ENCODE results near the gene NBEA. TPM values are rescaled to one million over a fixed set of nuclear protein-coding genes. Genes with fewer than 3 reads are reported as not detected.

Gene NBEA
- total RNA-seq, 8 experiments from 2014 or later: 2.8 to 45.7 (median 31.8) TPM

- Histone ChIP-seq H3K4me3 (no peak overlapping the region), H3K4me1 (replicated peaks in 1 of 2) (no peaks in the 10 kb centered on the region), H3K27ac (no peak overlapping the region)
- in situ Hi-C loops (cut with MboI; ENCODE audit: low pct_unique_long_range_greater_than_20kb in 2 of 9, low sequenced_read_pairs in 9 of 9, unreplicated experiment in 9 of 9): no loop called here
- WGBS, 10 experiments: 33 to 100% (median 76%) methylated on average over 1 of the region's 1 CpG; no CpG with 5 or more reads in 2 of the 10 experiments
- ATAC-seq (replicated peaks in 6 of 8): no peak
These were observed 606.7 kb downstream of the NBEA start for GRCh38 chr13:35548790-35549189.

GRCh38 chr13:35549481-35549880 lies 607.4 kb downstream of the NBEA start:
- H3K4me3 ChIP-seq: no peak overlapping the region
- peak in 1 of 8 experiments; percentile 49 for ATAC-seq (replicated peaks in 6 of 8)
- in situ Hi-C loops (cut with MboI; ENCODE audit: low pct_unique_long_range_greater_than_20kb in 2 of 9, low sequenced_read_pairs in 9 of 9, unreplicated experiment in 9 of 9): no loop called here

GRCh38 chr13:35552172-35552844 lies 610.2 kb downstream of the NBEA start:
- WGBS, 10 experiments: 47 to 96% (median 78%) methylated on average over 2 to 3 of the region's 3 CpGs
- no peak overlapping the region for H3K27ac ChIP-seq
- no peak overlapping the region for H3K4me3 ChIP-seq
- ATAC-seq (replicated peaks in 6 of 8): peak in 2 of 8 experiments; percentile 12 to 27
- in situ Hi-C loops (cut with MboI; ENCODE audit: low pct_unique_long_range_greater_than_20kb in 2 of 9, low sequenced_read_pairs in 9 of 9, unreplicated experiment in 9 of 9): no loop called here
- H3K4me1 ChIP-seq (replicated peaks in 1 of 2): no peaks in the 10 kb centered on the region

More at GRCh38 chr13:35549481-35549880, 607.4 kb downstream of the NBEA start:
- Histone ChIP-seq H3K27ac (no peak overlapping the region), H3K4me1 (replicated peaks in 1 of 2) (no peaks in the 10 kb centered on the region)

- H3K4me1 ChIP-seq (replicated peaks in 1 of 2): no peaks in the 10 kb centered on the region
- no peak overlapping the region for H3K4me3 ChIP-seq
- in situ Hi-C loops (cut with MboI; ENCODE audit: low pct_unique_long_range_greater_than_20kb in 2 of 9, low sequenced_read_pairs in 9 of 9, unreplicated experiment in 9 of 9): no loop called here
- 0 to 100% (median 75%) methylated on average over 2 to 3 of the region's 3 CpGs; no CpG with 5 or more reads in 2 of the 10 experiments for WGBS, 10 experiments
- no peak overlapping the region for H3K27ac ChIP-seq
- ATAC-seq (replicated peaks in 6 of 8): no peak
These were observed 613.0 kb downstream of the NBEA start for GRCh38 chr13:35554972-35555623.

GRCh38 chr13:35557475-35557874 lies 615.4 kb downstream of the NBEA start:
- in situ Hi-C loops (cut with MboI; ENCODE audit: low pct_unique_long_range_greater_than_20kb in 2 of 9, low sequenced_read_pairs in 9 of 9, unreplicated experiment in 9 of 9): no loop called here

GRCh38 chr13:35561540-35561939 lies 619.5 kb downstream of the NBEA start:
- peak in 3 of 8 experiments; percentile 60 to 82 (median 80) for ATAC-seq (replicated peaks in 6 of 8)
- no peak overlapping the region for H3K4me3 ChIP-seq
- WGBS, 10 experiments: 16 to 100% (median 100%) methylated on average over 1 to 2 of the region's 2 CpGs; no CpG with 5 or more reads in 1 of the 10 experiments
- in situ Hi-C loops (cut with MboI; ENCODE audit: low pct_unique_long_range_greater_than_20kb in 2 of 9, low sequenced_read_pairs in 9 of 9, unreplicated experiment in 9 of 9): no loop called here
- H3K27ac ChIP-seq: no peak overlapping the region
- no peaks in the 10 kb centered on the region for H3K4me1 ChIP-seq (replicated peaks in 1 of 2)

More at GRCh38 chr13:35557475-35557874, 615.4 kb downstream of the NBEA start:
- Histone ChIP-seq H3K4me3 (no peak overlapping the region), H3K27ac (no peak overlapping the region), H3K4me1 (replicated peaks in 1 of 2) (no peaks in the 10 kb centered on the region)
- no peak for ATAC-seq (replicated peaks in 6 of 8)
- 69 to 100% (median 90%) methylated on average over 1 to 3 of the region's 3 CpGs for WGBS, 10 experiments

GRCh38 chr13:35565273-35565672 lies 623.2 kb downstream of the NBEA start:
- 80 to 100% (median 100%) methylated on average over 1 of the region's 1 CpG for WGBS, 10 experiments
- in situ Hi-C loops (cut with MboI; ENCODE audit: low pct_unique_long_range_greater_than_20kb in 2 of 9, low sequenced_read_pairs in 9 of 9, unreplicated experiment in 9 of 9): no loop called here
- Histone ChIP-seq H3K27ac (no peak overlapping the region), H3K4me3 (no peak overlapping the region), H3K4me1 (replicated peaks in 1 of 2) (no peaks in the 10 kb centered on the region)
- no peak for ATAC-seq (replicated peaks in 6 of 8)

GRCh38 chr13:35566340-35566739 lies 624.3 kb downstream of the NBEA start:
- Histone ChIP-seq H3K4me3 (no peak overlapping the region), H3K27ac (no peak overlapping the region), H3K4me1 (replicated peaks in 1 of 2) (no peaks in the 10 kb centered on the region)
- no peak for ATAC-seq (replicated peaks in 6 of 8)
- in situ Hi-C loops (cut with MboI; ENCODE audit: low pct_unique_long_range_greater_than_20kb in 2 of 9, low sequenced_read_pairs in 9 of 9, unreplicated experiment in 9 of 9): no loop called here
- WGBS, 10 experiments: 75 to 100% (median 98%) methylated on average over 1 to 2 of the region's 2 CpGs; no CpG with 5 or more reads in 2 of the 10 experiments

- WGBS, 10 experiments: 67 to 100% (median 95%) methylated on average over 1 to 3 of the region's 3 CpGs; no CpG with 5 or more reads in 1 of the 10 experiments
- in situ Hi-C loops (cut with MboI; ENCODE audit: low pct_unique_long_range_greater_than_20kb in 2 of 9, low sequenced_read_pairs in 9 of 9, unreplicated experiment in 9 of 9): no loop called here
- H3K4me1 ChIP-seq (replicated peaks in 1 of 2): no peaks in the 10 kb centered on the region
- no peak for ATAC-seq (replicated peaks in 6 of 8)
- no peak overlapping the region for H3K27ac ChIP-seq
- no peak overlapping the region for H3K4me3 ChIP-seq
These were observed 625.4 kb downstream of the NBEA start for GRCh38 chr13:35567406-35567980.

GRCh38 chr13:35573639-35574038 lies 631.6 kb downstream of the NBEA start:
- ATAC-seq (replicated peaks in 6 of 8): no peak
- no peak overlapping the region for H3K4me3 ChIP-seq
- H3K4me1 ChIP-seq (replicated peaks in 1 of 2): peaks cover 0 to 3% of the 10 kb centered on the region in 2 donors
- H3K27ac ChIP-seq: no peak overlapping the region
- in situ Hi-C loops (cut with MboI; ENCODE audit: low pct_unique_long_range_greater_than_20kb in 2 of 9, low sequenced_read_pairs in 9 of 9, unreplicated experiment in 9 of 9): no loop called here

GRCh38 chr13:35592457-35592856 lies 650.4 kb downstream of the NBEA start:
- ATAC-seq (replicated peaks in 6 of 8): no peak
- in situ Hi-C loops (cut with MboI; ENCODE audit: low pct_unique_long_range_greater_than_20kb in 2 of 9, low sequenced_read_pairs in 9 of 9, unreplicated experiment in 9 of 9): no loop called here
- WGBS, 10 experiments: 40 to 100% (median 82%) methylated on average over 1 to 4 of the region's 4 CpGs
- H3K4me3 ChIP-seq: no peak overlapping the region
- H3K4me1 ChIP-seq (replicated peaks in 1 of 2): peaks cover 0 to 10% of the 10 kb centered on the region in 2 donors
- no peak overlapping the region for H3K27ac ChIP-seq

GRCh38 chr13:35593651-35594050 lies 651.6 kb downstream of the NBEA start:
- no peak overlapping the region for H3K27ac ChIP-seq
- H3K4me1 ChIP-seq (replicated peaks in 1 of 2): peaks cover 0 to 12% of the 10 kb centered on the region in 2 donors
- in situ Hi-C loops (cut with MboI; ENCODE audit: low pct_unique_long_range_greater_than_20kb in 2 of 9, low sequenced_read_pairs in 9 of 9, unreplicated experiment in 9 of 9): no loop called here
- 55 to 100% (median 77%) methylated on average over 1 to 3 of the region's 3 CpGs; no CpG with 5 or more reads in 2 of the 10 experiments for WGBS, 10 experiments
- H3K4me3 ChIP-seq: no peak overlapping the region
- ATAC-seq (replicated peaks in 6 of 8): no peak

- in situ Hi-C loops (cut with MboI; ENCODE audit: low pct_unique_long_range_greater_than_20kb in 2 of 9, low sequenced_read_pairs in 9 of 9, unreplicated experiment in 9 of 9): no loop called here
- 82 to 100% (median 100%) methylated on average over 1 of the region's 1 CpG; no CpG with 5 or more reads in 1 of the 10 experiments for WGBS, 10 experiments
These were observed 652.0 kb downstream of the NBEA start for GRCh38 chr13:35594096-35594495.

More at GRCh38 chr13:35594096-35594495, 652.0 kb downstream of the NBEA start:
- ATAC-seq (replicated peaks in 6 of 8): no peak
- Histone ChIP-seq H3K4me3 (no peak overlapping the region), H3K27ac (no peak overlapping the region), H3K4me1 (replicated peaks in 1 of 2) (peaks cover 0 to 12% of the 10 kb centered on the region in 2 donors)

Measured in motor neuron (in vitro differentiated cells).